Ramos (cell line): ENCODE results near the gene TSPAN9.

Experiments used
- in situ Hi-C: fragments of 300-500 bp; cut with MboI; formaldehyde crosslinking; loops from one replicate; pipeline ENCODE4 v1.14.3; 2022; ENCODE audit warnings: low sequenced_read_pairs; ENCODE audit not compliant: unreplicated experiment

The TSPAN9 gene

DNA sequence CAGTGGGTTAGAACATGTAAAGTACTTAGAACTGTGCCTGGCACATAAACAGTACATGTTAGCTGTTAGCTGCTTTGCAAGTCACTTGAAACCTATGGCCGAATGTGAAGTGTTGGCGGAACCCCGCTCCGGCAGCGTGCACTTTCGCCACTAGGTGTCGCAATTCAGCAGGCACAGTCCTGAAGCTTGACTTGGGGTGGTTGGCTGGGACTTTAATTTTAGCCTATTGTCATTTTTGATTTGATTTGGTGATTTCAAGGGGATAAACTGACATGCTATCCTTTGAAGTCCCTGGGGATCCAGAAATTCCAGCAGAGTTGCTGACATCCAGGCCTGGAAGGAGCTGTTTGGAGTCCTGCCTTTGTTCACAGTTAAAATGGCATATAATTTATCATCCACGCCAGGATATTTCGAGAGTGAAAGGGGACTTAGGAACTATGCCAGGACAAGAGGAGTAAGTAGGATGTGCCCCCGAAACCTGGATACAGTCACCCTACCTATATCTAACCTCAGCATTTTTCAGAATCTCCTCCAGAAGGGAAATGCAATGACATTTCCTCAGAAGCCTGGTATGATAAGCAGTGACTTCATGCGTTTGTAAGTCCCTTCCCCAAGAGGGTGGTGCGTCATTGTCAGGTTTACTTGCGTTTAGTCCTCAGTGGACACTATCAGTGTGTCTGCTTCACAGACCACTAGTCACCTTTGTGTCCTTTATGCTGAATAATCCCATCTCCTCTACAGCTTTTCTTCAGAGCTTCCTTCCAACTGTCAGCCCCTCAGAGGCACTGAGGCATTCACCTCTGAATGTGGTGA lies 3.5 kb upstream of the TSPAN9 start:
- in situ Hi-C loops: no loop called here

DNA sequence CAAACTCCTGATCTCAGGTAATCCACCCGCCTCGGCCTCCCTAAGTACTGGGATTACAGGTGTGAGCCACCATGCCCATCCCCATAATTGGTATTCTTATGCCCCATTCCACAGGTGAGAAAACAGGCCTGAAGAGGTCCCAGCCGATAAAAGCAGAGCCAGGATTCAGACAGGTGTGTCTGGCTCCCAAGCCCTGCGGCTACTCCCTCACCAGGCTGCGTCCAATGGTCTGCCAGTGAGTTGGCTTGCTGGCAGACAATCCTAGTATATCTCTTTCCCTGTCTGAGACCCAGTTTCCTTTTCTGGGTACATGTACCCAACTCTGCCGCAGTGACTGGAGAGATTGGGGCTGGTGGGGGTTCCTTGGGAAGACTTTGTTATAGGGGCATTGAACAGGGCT lies 1.9 kb upstream of the TSPAN9 start:
- in situ Hi-C loops: no loop called here

DNA sequence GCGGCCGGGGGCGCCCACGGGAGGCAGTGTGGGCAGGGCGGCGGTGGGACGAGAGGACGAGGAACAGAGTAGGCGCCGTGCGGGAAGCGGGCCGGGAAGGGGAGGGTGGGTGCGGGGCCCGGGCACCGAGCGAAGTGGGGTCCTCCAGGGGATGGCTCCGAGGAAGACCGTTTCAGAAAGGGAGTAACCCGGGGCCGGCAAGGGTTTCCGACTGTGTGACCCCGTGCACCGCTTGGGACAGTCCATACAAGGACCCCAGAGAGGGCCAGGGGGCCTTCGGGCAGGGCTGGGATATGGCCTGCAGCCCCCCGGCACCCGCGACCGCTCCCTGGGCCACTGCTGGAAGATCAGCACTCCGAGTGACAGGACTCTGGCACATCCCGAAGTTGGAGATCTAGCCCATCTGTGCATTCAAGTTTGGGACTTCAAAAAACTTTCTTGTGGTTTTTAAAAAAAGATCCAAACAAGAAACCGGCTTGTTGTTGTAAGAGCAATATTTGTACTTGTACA lies 448 bp downstream of the TSPAN9 start:
- in situ Hi-C loops: no loop called here

DNA sequence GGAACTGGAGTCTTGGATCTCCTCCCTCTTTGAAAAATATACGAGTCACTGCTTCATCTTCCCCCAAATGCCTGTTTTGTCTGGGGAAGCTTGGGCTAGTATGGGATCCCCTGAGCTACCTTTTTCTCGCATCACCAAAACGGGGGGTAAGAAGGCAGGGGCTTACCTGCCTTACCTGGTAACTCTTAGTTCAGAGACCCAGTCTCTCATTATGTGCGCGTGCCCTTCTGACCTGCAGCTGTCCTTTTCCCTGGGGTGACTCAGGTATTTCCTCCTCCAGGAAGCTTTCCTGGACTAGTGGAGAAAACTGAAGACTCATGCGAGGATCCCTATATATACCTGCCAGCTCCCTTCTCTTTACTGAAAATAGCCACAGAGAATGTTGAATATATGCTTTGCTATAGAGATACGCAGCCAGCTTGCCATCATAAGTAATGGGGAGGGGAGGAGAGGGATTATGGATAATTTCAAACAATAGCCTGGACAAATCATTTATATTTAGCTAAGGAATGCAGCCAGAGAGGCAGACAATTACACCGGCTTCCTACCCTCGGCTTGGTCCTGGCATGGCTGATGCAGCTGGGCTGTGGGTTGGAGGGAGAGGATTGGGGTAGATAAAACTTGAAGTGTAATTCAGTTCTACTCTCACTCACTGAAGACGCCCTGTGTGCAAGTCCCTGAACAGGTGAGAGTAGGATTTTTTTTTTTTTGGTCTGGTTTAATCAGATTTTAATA lies 1.1 kb downstream of the TSPAN9 start:
- in situ Hi-C loops: no loop called here

DNA sequence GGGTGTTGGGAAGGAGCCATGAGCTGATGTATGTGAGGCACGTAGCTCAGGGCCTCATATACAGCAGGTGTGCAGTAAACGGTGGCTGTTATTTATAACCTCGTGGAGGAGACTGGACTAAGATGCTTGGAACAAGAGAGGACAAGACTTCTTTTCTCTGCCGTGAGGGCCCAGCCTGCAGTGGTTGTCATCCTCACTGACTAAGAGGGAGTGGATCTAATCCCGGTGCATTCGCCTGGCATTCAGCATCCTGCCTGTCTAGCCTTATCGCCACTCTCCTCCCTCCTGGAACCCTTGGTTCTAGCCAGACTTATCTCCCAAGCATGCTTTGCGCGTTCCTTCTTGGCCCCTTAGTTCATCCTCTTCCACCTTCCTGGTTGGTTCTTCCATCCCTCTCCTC lies 3.9 kb downstream of the TSPAN9 start:
- in situ Hi-C loops: no loop called here

DNA sequence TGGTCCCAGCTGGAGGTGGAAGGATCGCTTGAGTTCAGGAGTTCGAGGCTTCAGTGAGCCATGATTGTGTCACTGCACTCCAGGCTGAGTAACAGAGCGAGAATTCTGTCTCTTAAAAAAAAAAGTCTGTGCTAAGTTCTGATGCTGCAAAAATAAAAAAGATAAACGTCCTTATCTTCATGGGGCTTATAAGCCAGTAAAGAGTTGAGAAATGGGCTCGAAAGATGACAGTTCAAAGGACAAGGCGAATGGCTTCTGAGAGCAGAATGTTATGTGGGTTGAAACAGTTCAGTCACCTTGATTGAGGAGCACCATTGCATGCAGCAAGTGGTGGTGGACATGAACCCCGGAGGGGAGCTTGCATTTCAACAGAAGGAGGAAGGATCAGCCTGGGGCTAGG lies 4.7 kb downstream of the TSPAN9 start:
- in situ Hi-C loops: no loop called here

DNA sequence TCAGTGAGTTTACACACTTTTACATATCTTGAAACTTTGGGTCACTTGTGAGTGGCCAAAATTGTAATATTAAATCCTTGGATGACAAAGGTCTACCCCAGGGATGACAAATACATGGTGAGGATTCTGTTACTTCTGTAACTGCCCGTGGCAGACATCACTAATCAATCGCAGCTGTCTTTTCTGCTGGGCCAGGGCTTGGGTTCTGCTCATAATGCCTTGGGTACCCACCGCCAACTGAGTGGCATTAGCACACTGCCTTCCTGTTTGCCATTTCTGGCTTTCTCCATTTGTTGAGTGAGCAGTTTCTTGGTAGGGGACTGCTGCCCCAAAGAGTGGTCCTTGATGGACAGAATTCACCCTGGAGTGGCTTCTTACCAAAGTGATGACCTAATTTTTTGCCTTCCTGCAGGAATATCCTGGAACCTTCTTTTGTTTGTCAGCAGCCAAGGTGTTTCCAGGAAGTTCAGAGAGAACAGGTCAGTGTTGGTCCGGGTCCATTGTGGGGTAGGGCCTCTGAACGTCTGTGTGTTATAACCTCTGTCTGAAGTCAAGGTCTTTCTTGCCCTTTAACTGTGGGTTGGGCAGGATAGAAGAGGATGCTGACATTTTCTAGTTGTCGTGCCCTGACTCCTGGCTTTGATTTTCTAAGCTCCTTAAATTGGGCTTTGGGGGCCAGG lies 6.2 kb downstream of the TSPAN9 start:
- in situ Hi-C loops: no loop called here

DNA sequence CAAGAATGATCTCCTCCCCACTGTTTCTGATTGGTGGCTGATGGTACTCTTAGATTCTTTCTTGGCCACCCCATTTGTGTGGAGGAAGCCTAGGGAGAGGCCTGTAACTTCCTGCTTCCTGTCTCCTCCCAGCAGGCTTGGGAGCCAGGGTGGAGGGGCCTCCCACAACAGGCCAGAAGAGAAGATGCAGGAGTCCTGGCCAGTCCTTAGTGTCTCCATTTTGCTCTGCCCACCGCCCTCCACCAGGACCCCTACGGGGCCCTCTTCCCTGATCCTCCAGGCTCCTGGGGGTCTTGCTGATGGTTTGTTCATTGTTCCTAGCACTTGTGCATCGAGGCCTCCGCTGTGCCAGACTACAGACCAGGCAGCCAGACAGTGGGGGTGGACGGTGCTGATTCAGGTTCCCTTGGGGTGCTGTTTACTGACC lies 6.8 kb downstream of the TSPAN9 start:
- in situ Hi-C loops: no loop called here

DNA sequence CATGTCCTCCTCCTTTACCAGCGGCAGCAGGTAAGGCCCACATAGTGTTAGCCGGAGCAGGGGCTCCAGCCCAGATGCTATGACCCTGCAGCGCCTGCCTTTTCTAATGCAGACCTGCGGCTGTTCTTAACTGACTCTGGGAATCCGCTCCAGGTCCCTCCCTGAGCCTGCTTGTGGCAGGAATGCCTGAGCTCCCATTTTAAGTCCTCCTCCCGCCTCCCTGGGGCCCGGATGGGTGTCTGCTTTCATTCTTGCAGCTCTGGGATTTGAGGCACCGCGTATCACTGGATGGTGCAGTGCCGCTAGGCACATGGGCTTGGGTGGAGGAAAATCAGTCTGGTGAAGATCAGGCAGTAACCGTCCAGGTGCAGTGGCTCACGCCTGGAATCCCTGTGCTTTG lies 7.6 kb downstream of the TSPAN9 start:
- in situ Hi-C loops: no loop called here

DNA sequence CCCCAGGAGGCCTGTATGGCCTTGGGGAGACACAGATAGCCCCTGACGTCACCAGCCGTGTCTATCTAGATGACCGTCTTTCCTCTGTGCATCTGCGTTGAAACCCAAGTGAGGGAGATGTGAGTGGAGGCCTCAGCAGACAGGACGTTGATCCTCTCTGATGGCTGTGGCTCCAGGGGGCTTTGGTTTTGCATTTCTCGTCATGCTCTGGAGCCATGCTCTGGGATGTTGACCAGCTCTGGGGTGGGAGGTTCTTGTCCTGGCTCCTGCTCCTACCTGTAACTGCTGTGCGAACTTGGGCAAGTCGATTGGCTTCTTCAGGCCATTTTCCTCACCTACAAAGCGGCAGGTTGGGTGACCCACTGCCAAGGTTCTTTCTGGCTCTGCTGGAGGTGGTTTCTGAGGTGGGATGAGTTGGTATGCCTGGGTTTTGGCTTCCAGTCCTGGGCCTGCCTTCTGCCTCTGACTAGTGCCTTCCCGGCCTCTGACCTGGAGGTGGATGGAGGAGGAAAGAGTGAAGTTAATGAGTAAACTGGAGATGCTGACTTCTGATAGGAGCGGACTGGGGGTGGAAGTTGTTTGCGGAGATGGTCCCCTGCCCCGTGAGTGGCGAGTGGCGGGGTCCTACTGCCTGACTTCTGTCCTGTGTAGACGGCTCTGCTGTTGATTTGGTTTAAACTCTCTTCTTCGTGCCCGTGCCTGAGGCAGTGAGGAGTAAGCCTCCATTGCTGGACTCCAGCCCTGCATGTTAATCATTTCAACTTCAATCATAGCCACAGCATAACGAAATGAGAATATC lies 8.4 kb downstream of the TSPAN9 start:
- in situ Hi-C loops: no loop called here

DNA sequence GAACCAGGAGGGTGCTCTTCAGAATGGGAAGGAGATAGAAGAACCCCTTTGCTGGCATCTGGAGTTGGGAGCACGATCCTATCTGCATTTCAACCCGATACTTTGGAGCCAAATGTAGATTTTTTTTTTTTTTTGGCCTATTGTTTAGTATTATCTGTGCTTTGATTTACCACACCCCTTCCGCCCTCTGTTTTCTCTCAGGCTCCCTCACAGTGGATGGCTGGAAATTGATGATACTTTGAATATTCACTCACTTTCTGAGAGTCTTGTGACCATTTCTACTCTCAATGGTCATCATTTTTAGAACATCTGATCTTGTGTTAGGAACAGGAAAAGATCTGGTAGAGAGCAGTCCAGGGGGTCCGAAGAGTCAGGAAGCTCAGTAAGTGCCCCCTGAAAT lies 9.0 kb downstream of the TSPAN9 start:
- in situ Hi-C loops: no loop called here

DNA sequence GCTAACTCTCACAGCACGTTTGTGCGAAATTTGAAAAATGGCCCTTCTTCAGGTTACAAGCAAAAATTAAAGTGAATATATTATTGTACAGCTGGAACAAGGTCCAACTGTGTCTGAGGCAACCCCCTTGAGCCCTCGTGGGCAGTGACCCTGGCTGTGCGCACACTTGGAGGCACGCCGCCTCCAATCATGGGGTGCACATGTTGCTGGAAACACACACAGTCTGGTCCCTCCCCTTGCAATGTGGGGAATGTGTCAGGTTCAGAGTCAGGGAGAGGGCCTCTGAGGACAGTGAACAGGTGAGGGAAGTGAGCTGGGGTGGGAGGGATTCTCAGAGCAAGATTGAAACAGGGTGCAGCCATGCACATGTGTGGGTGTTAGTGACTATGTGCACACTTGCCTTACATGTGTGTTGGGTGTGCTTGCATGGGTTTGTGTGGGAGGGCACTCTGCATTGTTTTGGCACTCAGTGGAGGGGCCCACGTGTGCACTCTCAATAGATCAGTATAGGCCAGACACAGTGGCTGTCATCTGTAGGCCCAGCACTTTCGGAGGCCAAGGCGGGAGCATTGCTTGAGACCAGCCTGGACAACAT lies 9.6 kb downstream of the TSPAN9 start:
- in situ Hi-C loops: no loop called here

DNA sequence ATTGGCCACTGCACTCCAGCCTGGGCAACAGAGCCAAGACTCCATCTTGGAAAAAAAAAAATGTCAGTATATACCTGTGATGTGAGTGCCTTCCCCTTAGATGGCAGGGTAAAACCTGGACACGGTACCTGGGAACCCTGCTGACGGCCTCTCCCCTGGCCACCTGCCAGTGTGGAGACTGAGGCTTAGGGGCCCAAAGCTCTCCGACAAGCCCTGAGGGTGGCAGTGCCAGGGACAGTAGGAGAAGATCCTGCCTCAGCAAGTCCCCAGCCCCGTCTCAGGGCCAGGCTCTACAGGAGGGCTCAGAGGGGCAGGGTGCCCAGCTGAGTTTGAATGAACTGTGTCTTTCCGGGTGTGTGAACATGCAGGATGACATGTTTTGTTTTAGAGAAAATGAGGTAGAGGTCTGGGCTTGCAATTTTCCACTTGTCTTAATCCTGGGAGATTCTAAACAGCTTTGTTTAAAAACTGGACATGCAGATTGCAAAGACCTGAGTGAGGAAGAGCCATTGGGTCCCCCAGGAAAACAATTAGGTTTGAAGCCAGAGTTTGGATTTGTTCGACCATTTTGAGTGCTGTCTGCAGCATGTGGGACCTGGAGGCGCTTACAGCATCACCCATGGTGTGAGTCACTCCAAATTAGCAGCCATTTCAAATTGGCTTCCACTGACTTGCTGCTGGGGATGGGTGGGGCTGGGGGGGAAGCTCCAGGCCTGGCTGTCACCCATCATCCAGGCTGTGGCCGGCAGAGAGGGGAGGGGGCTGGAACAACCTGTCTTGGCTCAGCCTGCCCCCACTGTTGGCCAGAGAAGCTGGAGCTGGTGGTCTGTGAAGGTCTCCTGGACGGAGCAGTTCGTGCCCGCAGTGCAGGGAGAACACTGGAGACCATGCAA lies 10.8 kb downstream of the TSPAN9 start:
- in situ Hi-C loops: no loop called here

DNA sequence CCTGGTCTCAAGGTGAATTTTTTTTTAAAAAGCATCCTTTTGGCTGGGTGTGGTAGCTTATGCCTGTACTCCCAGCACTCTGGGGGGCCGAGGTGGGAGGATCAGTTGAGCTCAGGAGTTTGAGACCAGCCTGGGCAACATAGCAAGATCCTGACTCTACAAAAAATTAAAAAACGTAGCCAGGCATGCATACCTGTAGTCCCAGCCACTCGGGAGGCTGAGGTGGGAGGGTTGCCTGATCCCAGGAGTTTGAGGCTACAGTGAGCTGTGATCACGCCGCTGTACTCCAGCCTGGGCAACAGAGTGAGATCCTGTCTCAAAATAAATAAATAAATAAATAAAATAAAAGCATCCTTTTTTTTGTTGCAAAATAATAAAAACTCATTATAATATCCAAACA lies 12.4 kb downstream of the TSPAN9 start:
- in situ Hi-C loops: no loop called here

DNA sequence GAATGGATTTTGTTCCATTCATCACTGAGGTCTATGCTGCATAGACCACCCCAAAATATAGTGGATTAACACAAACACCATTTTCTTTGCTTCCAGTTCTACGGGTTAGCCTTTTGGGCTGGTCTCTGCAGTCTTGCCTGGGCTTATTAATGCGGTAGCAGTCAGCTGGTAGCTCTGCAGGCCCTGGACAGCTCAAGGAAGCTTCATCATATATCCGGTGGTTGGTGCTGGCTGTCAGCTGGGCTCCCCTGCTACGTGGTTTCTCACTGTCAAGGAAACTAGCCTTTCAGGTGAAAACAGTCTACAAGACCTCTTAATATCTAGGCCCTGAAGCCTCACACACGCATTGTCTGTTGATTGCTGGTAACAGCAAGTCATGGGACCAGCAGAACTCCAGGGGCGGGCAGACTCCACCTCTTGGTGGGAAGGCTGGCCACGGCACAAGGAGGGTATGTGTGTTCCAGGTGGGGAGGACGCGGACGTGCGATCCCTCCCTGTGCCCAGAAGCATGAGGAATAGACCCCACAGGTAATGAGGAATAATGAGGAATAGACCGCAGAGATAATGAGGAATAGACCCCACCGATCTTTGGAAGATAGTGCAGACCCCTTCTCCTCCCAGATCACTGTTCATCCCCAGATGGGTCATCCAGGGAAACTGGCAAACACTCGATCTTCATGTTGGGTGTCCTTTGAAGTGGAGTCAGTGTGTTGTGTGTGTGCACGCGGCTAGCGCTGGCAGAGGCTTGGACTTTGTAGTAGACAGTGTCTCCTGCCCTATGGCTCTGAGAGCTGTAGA lies 13.3 kb downstream of the TSPAN9 start:
- in situ Hi-C loops: no loop called here

DNA sequence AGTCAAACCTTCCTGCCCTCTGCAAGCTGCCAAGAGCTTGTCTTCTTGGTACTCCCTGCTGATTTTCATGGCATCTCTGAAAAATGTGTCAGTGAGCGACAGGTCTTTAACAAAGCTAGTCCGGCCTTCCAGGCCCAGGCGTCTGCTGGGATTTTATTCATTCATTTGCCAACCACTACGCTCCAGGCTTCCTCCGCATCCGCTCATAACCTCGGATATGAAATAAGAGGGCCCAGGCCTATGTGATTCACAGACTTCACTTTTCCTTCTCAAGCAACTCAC lies 13.8 kb downstream of the TSPAN9 start:
- in situ Hi-C loops: no loop called here

DNA sequence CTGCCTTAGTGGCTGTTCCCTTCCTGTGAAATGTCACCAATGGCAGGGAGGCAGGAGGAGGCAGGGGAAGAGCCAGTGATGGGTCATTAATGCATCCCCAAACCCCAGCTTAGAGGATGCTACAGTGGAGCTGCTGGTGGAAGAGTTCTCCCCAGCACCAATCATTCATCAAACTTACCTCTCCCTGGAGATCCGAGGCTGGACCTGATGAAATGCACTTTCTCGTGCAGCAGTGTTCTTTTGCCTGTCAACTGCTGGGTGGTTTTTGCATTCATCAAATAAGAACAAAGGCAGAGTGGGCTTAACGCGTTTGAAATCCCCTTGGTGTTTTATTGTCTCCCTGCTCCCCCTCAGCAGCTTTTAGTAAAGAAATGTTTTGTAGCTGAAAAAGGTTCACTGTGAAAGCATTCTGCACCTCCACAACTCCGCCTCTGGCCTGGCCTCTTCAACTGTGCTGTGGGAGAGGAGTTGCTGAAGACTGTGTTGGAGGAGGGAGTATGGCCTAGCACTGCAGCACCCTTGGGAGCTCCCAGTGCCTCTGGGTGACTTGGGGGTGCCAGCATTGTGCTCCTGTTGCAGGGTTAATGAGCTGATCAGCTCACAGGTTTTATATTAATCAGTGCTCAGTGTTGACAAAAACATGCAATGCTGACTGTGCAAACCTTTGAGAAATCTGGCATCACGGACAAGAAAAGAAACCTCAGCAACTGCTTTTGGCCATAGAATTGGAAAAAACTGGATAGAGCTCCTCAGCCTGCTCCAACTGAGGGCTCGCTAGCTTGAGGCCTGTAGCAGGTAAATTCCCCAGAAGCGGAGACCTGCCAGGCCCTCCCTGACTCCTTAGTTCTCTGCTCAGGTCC lies 14.4 kb downstream of the TSPAN9 start:
- in situ Hi-C loops: no loop called here
